Upper lobe of left lung (tissue), 6 donors: ENCODE results near the gene PTPRM. TPM values are rescaled to one million over a fixed set of nuclear protein-coding genes. Genes with fewer than 3 reads are reported as not detected.

Experiments used
- ATAC-seq, 2 donors: fragments of 200-7000 bp; cut with Tn5 transposase; one replicate each; pipeline ENCODE4 v1.9.1; 2022; ENCODE audit warnings: mild to moderate bottlenecking in 2 of 2, moderate library complexity in 2 of 2; ENCODE audit not compliant: low FRiP score in 2 of 2
- DNase-seq, 2 donors: peaks; one replicate each; pipeline ENCODE4 v3.0.0-alpha.2; 2019 to 2020
- H3K27ac ChIP-seq, 4 donors: fragments of 200-600 bp; sonication (generic); one replicate each; pipeline ENCODE4 v1.5.1; 2016 to 2019
- H3K27me3 ChIP-seq, 4 donors: fragments of 200-600 bp; sonication (generic); one replicate each; pipeline ENCODE4 v1.5.1; 2017 to 2019
- H3K36me3 ChIP-seq, 4 donors: fragments of 200-600 bp; sonication (generic); one replicate each; pipeline ENCODE4 v1.5.1; 2016 to 2019
- H3K4me1 ChIP-seq, 4 donors: fragments of 200-600 bp; sonication (generic); one replicate each; pipeline ENCODE4 v1.5.1; 2018 to 2019
- H3K4me3 ChIP-seq, 4 donors: fragments of 200-600 bp; sonication (generic); one replicate each; pipeline ENCODE4 v1.5.1; 2017 to 2019; ENCODE audit warnings: mild to moderate bottlenecking in 2 of 4, moderate library complexity in 1 of 4
- H3K9me3 ChIP-seq, 4 donors: fragments of 200-600 bp; sonication (generic); one replicate each; pipeline ENCODE4 v1.5.1; 2018 to 2019
- EP300 ChIP-seq, 4 donors: sonication (generic); formaldehyde crosslinking; IDR thresholded peaks; one replicate each; pipeline ENCODE4 v1.5.1; 2017; ENCODE audit warnings: antibody characterized with exemption in 4 of 4, control low read depth in 2 of 4
- POLR2A ChIP-seq, 4 donors: fragments of 450-650 bp; IDR thresholded peaks; one replicate each; pipeline ENCODE4 v1.5.1; 2016 to 2017; ENCODE audit warnings: antibody characterized with exemption in 4 of 4, mild to moderate bottlenecking in 2 of 4
- POLR2AphosphoS5 ChIP-seq, 2 donors: sonication (generic); formaldehyde crosslinking; IDR thresholded peaks; one replicate each; pipeline ENCODE4 v1.5.1; 2017; ENCODE audit warnings: antibody characterized with exemption in 2 of 2
- WGBS, 2 donors: methylation state at CpG; one replicate each; pipeline ENCODE4 v1.1.5; 2017 to 2018; 5-methylcytosine and 5-hydroxymethylcytosine counted together
- total RNA-seq, 6 donors: library from RNA; depleted of rRNA in 4 of 6; stranded (reverse); fragments of >200 nt in 4 of 6; gene quantifications; one replicate each; pipeline versions ENCODE4 v1.1.0 to v1.2.1, GENCODE V29; 2016 to 2021
- TF ChIP-seq, protein P1 (sequence below), 6 experiments: fragments of 450-650 bp in 4 of 6; fragments of 200-600 bp in 2 of 6; sonication (generic) in 2 of 6; IDR thresholded peaks; one replicate each; pipeline ENCODE4 v1.5.1; 2016 to 2019; ENCODE audit warnings: antibody characterized with exemption in 6 of 6
- donor health status: DM: no; HTN: no; CAD: no; lungs with moderate emphysema.
- donor health status: DM: no; HTN: yes; CAD: no; lungs with severe emphysema.

Gene PTPRM
- total RNA-seq, 6 donors from 2014 or later = 82.0 to 201 (median 154) TPM

GRCh38 chr18:8133888-8134287 lies 566.8 kb downstream of the PTPRM start:
- Histone ChIP-seq H3K36me3 (no peaks in the 10 kb centered on the region), H3K27me3 (no peaks in the 10 kb centered on the region), H3K4me3 (no peak overlapping the region), H3K27ac (no peak overlapping the region), H3K4me1 (no peaks in the 10 kb centered on the region), H3K9me3 (no peaks in the 10 kb centered on the region)
- DNase-seq (no peak), ATAC-seq (no peak)
- WGBS, 2 donors = 93 to 96% methylated on average over 1 of the region's 1 CpG
- no peak for TF ChIP-seq POLR2AphosphoS5 (IDR thresholded peaks at IDR 0.05)
- TF ChIP-seq EP300 (IDR thresholded peaks at IDR 0.05) = no peak
- TF ChIP-seq POLR2A (IDR thresholded peaks at IDR 0.05) = no peak
- TF ChIP-seq, protein P1, sequence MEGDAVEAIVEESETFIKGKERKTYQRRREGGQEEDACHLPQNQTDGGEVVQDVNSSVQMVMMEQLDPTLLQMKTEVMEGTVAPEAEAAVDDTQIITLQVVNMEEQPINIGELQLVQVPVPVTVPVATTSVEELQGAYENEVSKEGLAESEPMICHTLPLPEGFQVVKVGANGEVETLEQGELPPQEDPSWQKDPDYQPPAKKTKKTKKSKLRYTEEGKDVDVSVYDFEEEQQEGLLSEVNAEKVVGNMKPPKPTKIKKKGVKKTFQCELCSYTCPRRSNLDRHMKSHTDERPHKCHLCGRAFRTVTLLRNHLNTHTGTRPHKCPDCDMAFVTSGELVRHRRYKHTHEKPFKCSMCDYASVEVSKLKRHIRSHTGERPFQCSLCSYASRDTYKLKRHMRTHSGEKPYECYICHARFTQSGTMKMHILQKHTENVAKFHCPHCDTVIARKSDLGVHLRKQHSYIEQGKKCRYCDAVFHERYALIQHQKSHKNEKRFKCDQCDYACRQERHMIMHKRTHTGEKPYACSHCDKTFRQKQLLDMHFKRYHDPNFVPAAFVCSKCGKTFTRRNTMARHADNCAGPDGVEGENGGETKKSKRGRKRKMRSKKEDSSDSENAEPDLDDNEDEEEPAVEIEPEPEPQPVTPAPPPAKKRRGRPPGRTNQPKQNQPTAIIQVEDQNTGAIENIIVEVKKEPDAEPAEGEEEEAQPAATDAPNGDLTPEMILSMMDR (IDR thresholded peaks at IDR 0.05) = no peak

DNA sequence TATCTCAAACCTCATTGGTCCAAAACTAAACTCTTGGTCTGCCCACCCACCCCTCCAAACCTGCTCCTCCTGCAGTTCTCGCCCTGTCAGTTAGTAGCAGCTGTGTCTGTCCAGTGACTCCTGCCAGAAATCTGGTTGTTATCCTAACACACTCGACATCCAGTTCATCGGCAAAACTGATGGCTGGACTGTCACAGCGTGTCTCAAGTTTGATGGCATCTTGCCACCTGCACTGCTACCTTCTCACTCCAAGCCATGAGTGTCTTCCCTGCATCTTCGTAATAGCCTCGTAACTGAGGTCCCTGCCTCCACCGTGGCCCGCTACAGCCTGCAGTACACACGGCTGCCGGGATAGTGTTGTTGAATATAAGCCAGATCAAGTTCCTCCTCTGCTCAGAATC lies 572.0 kb downstream of the PTPRM start:
- 63 to 70% methylated on average over 10 of the region's 10 CpGs for WGBS, 2 donors
- Histone ChIP-seq H3K36me3 (peaks cover 0 to 6% (median 0%) of the 10 kb centered on the region in 4 donors), H3K4me3 (no peak overlapping the region), H3K4me1 (peaks cover 0 to 17% (median 4%) of the 10 kb centered on the region in 4 donors), H3K9me3 (no peaks in the 10 kb centered on the region), H3K27ac (peak overlapping the region; percentile 16 to 49 (median 30)), H3K27me3 (no peaks in the 10 kb centered on the region)
- TF ChIP-seq, protein P1 (IDR thresholded peaks at IDR 0.05) = no peak
- no peak for TF ChIP-seq POLR2AphosphoS5 (IDR thresholded peaks at IDR 0.05)
- no peak for TF ChIP-seq EP300 (IDR thresholded peaks at IDR 0.05)
- no peak for TF ChIP-seq POLR2A (IDR thresholded peaks at IDR 0.05)
- DNase-seq (no peak), ATAC-seq (peak in 1 of 2 donors; percentile 40)

- Histone ChIP-seq H3K27me3 (no peaks in the 10 kb centered on the region), H3K36me3 (peaks cover 0 to 11% (median 0%) of the 10 kb centered on the region in 4 donors), H3K4me1 (peaks cover 0 to 17% (median 4%) of the 10 kb centered on the region in 4 donors), H3K27ac (peak overlapping the region; percentile 16 to 49 (median 30)), H3K4me3 (no peak overlapping the region), H3K9me3 (no peaks in the 10 kb centered on the region)
- no peak for DNase-seq
- 80 to 88% methylated on average over 7 of the region's 7 CpGs for WGBS, 2 donors
- TF ChIP-seq POLR2AphosphoS5 (IDR thresholded peaks at IDR 0.05) = no peak
- peak in 1 of 4 donors; percentile 10 for TF ChIP-seq EP300 (IDR thresholded peaks at IDR 0.05)
- ATAC-seq = peak; percentile 12 to 54
Observed at GRCh38 chr18:8139891-8140406, 572.8 kb downstream of the PTPRM start.

- DNase-seq = no peak
- TF ChIP-seq POLR2AphosphoS5 (IDR thresholded peaks at IDR 0.05) (peak; percentile 27 to 84), EP300 (IDR thresholded peaks at IDR 0.05) (peak in 2 of 4 donors; percentile 32 to 89)
- TF ChIP-seq, protein P1 (IDR thresholded peaks at IDR 0.05) = no peak
- peak in 1 of 2 donors; percentile 47 for ATAC-seq
- 48 to 82% methylated on average over 5 to 8 of the region's 8 CpGs for WGBS, 2 donors
- Histone ChIP-seq H3K27ac (peak overlapping the region in 3 of 4 donors; percentile 16 to 49 (median 37)), H3K36me3 (peaks cover 0 to 16% (median 0%) of the 10 kb centered on the region in 4 donors), H3K9me3 (no peaks in the 10 kb centered on the region), H3K27me3 (no peaks in the 10 kb centered on the region), H3K4me3 (no peak overlapping the region), H3K4me1 (peaks cover 0 to 17% (median 4%) of the 10 kb centered on the region in 4 donors)
Observed at GRCh38 chr18:8140841-8141501, 573.9 kb downstream of the PTPRM start.

- peaks cover 0 to 17% (median 4%) of the 10 kb centered on the region in 4 donors for H3K4me1 ChIP-seq
- peaks cover 0 to 16% (median 0%) of the 10 kb centered on the region in 4 donors for H3K36me3 ChIP-seq
- TF ChIP-seq EP300 (IDR thresholded peaks at IDR 0.05) = no peak
- no peak for TF ChIP-seq POLR2AphosphoS5 (IDR thresholded peaks at IDR 0.05)
- TF ChIP-seq, protein P1 (IDR thresholded peaks at IDR 0.05) = no peak
- no peak for TF ChIP-seq POLR2A (IDR thresholded peaks at IDR 0.05)
- ATAC-seq = no peak
- no peaks in the 10 kb centered on the region for H3K9me3 ChIP-seq
- H3K4me3 ChIP-seq = no peak overlapping the region
- no peaks in the 10 kb centered on the region for H3K27me3 ChIP-seq
- 77 to 81% methylated on average over 8 of the region's 8 CpGs for WGBS, 2 donors
- no peak for DNase-seq
- H3K27ac ChIP-seq = no peak overlapping the region
Observed at GRCh38 chr18:8142131-8142711, 575.1 kb downstream of the PTPRM start.
